Heart right ventricle (tissue), 16 donors: Measurements from ENCODE around the gene KCNK13. TPM values are rescaled to one million over a fixed set of nuclear protein-coding genes. Genes with fewer than 3 reads are reported as not detected.

Experiments
- ATAC-seq, 8 donors: fragments of 200-7000 bp; cut with Tn5 transposase; one replicate each; pipeline ENCODE4 v1.9.1; 2020; ENCODE audit warnings: mild to moderate bottlenecking in 8 of 8, moderate library complexity in 8 of 8, moderate number of reproducible peaks in 1 of 8
- DNase-seq, 2 donors: peaks; one replicate each; pipeline ENCODE4 v3.0.0-alpha.2; 2020
- H3K27ac ChIP-seq, 10 donors: fragments of 200-600 bp; sonication (generic) in 2 of 10; one replicate each; pipeline versions ENCODE4 v1.5.0 to v1.8.0; 2020 to 2022; ENCODE audit warnings: mild to moderate bottlenecking in 3 of 10
- H3K27me3 ChIP-seq, 7 donors: fragments of 200-600 bp; one replicate each; pipeline ENCODE4 v1.8.0; 2021 to 2022; ENCODE audit warnings: mild to moderate bottlenecking in 2 of 7
- H3K36me3 ChIP-seq, 9 donors: fragments of 200-600 bp; sonication (generic) in 1 of 9; one replicate each; pipeline versions ENCODE4 v1.5.0 to v1.8.0; 2020 to 2022; ENCODE audit warnings: mild to moderate bottlenecking in 2 of 9
- H3K4me1 ChIP-seq, 9 donors: fragments of 200-600 bp; sonication (generic) in 1 of 9; one replicate each; pipeline versions ENCODE4 v1.5.0 to v1.8.0; 2020 to 2022; ENCODE audit warnings: mild to moderate bottlenecking in 4 of 9
- H3K4me3 ChIP-seq, 10 donors: fragments of 200-600 bp; sonication (generic) in 2 of 10; one replicate each; pipeline versions ENCODE4 v1.5.0 to v1.8.0; 2020 to 2022; ENCODE audit warnings: mild to moderate bottlenecking in 7 of 10, moderate library complexity in 2 of 10
- H3K9me3 ChIP-seq, 11 donors: fragments of 200-600 bp in 10 of 11; sonication (generic) in 2 of 11; one replicate each; pipeline versions ENCODE4 v1.5.0 to v1.8.0; 2013 to 2022; ENCODE audit warnings: mild to moderate bottlenecking in 2 of 11, control low read depth in 1 of 11, moderate library complexity in 1 of 11
- CTCF ChIP-seq, 9 donors: fragments of 200-600 bp; sonication (generic) in 2 of 9; IDR thresholded peaks; one replicate each; pipeline versions ENCODE4 v1.5.0 to v1.8.0; 2021 to 2022; ENCODE audit warnings: antibody characterized with exemption in 9 of 9, mild to moderate bottlenecking in 5 of 9, moderate library complexity in 1 of 9
- WGBS, 2 donors: extraction: QIAGEN DNeasy Blood & Tissue Kit; methylation state at CpG; one replicate each; pipeline ENCODE4 v1.1.7; 2013; ENCODE audit warnings: inconsistent platforms in 1 of 2; 5-methylcytosine and 5-hydroxymethylcytosine counted together
- intact Hi-C, 10 donors: fragments of 100-400 bp; cut with DNase I; formaldehyde crosslinking; loops; one replicate each; pipeline versions ENCODE4 v1.11.1 to v1.14.2; 2022
- polyA plus RNA-seq, 2 donors: library from polyadenylated mRNA; stranded (reverse); fragments of 200-250 nt; gene quantifications; one replicate each; pipeline ENCODE4 v1.2.3, GENCODE V29; 2013
- total RNA-seq, 10 donors: library from RNA; stranded (reverse); fragmentation: NEBNext Ultra II Directional in 3 of 10; extraction: Animal tissue kit (Norgen Biotek cat#: 25700) in 3 of 10; gene quantifications; one replicate each; pipeline versions ENCODE4 v1.2.1 to v1.2.4, GENCODE V29; 2021 to 2023
- donor health status: Arrhythmogenic right ventricular cardiomyopathy.
- donor health status: ischemic (EF 13 %, LVEDD 7.1; RV severe dilation, severe dysfunction).
- donor health status: healthy with polysubstance abuse.
- donor health status: DM: no; HTN: yes; CAD: no.
- donor health status: DM: no; HTN: no; CAD: no.
- donor health status: ischemic (EF 25% LVEDD 6.9; RV normal size, moderate dysfunction).
- donor health status: ischemic (EF 25% LVEDD 5.7; RV mildly dilated, moderate dysfunction).
- donor health status: healthy.
- donor health status: DM: yes; HTN: yes; CAD: no.
- donor health status: Ischemic cardiomyopathy.
- donor health status: ischemic (EF 35%, LVEDD 5.7; RV mildly dilated, moderate dysfunction).
- donor health status: nonischemic (EF 11% LVEDD 7.7; RV severe dilation, severe dysfunction).
- donor health status: DM: yes; HTN: yes; CAD: no.
- donor health status: PGD.
- donor health status: ischemic (EF 29% LVEDD 5.4; RV normal size, mild dysfunction).
- donor health status: nonischemic (EF 23%, LVEDD 6.1; RV moderate dilation, normal function).

KCNK13 gene
- total and polyA plus RNA-seq, 12 donors: 0.15 to 9.6 (median 1.0) TPM

DNA sequence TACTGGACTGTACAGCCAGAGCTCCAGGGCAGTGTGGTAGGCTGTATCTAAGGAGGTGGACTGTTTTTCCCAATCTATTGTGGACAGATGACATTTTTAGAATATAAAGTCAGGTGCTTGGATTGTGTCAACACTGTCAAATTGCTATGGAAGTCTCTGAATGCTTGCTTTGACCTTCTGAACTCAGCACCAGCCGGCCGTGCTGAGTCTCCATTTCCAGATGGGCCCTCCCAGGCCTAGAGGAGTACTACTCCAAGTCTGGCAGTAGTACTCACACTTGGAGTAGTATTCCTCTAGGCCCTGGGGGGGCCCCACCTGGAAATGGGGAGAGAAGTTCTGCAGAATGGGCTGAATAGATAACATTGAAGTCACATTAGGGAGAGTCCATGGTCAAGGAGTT, 16.2 kb upstream of the KCNK13 start:
- Histone ChIP-seq H3K36me3 (peaks cover 0 to 37% (median 0%) of the 10 kb centered on the region in 9 donors), H3K4me1 (peaks cover 0 to 5% (median 0%) of the 10 kb centered on the region in 9 donors), H3K27me3 (peaks cover 0 to 4% (median 0%) of the 10 kb centered on the region in 7 donors), H3K9me3 (no peaks in the 10 kb centered on the region), H3K4me3 (no peak overlapping the region), H3K27ac (no peak overlapping the region)
- WGBS, 2 donors: 48 to 51% methylated on average over 2 of the region's 2 CpGs
- DNase-seq (no peak), ATAC-seq (no peak)
- intact Hi-C loops: no loop called here
- TF ChIP-seq CTCF (IDR thresholded peaks at IDR 0.05): no peak

DNA sequence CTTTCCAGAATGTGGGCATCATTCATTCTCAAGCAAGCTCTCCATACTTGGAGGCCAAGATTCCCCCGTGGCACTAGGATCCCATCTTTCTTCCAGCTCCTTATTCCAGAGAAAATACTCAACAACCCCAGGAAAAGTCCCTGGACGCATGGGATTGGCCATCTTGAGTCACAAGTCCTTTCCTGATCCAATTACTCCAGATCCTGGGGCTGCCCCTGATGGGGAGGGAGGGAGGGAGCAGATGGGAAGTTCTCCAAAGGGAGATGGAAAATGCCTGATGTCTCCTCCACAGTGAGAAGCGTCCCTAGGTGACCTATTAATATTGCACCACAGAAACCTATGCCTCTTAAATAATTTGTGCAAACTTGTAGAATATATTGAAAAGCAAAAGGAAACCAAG, 12.4 kb upstream of the KCNK13 start:
- ATAC-seq (no peak), DNase-seq (no peak)
- no peaks in the 10 kb centered on the region for H3K9me3 ChIP-seq
- no peak overlapping the region for H3K4me3 ChIP-seq
- no peak for TF ChIP-seq CTCF (IDR thresholded peaks at IDR 0.05)
- 56 to 60% methylated on average over 3 of the region's 3 CpGs for WGBS, 2 donors
- no peak overlapping the region for H3K27ac ChIP-seq
- peaks cover 0 to 29% (median 20%) of the 10 kb centered on the region in 7 donors for H3K27me3 ChIP-seq
- H3K36me3 ChIP-seq: peaks cover 0 to 8% (median 0%) of the 10 kb centered on the region in 9 donors
- peaks cover 0 to 5% (median 0%) of the 10 kb centered on the region in 9 donors for H3K4me1 ChIP-seq
- intact Hi-C loops: no loop called here

- intact Hi-C loops: loop anchor here in 2 of 10 donors (10.0 kb wide), 2 partner anchors 75 to 185 kb away; no protein-coding TSS in a partner anchor
Observed at GRCh38 chr14:90050271-90050670, 11.5 kb upstream of the KCNK13 start.

DNA sequence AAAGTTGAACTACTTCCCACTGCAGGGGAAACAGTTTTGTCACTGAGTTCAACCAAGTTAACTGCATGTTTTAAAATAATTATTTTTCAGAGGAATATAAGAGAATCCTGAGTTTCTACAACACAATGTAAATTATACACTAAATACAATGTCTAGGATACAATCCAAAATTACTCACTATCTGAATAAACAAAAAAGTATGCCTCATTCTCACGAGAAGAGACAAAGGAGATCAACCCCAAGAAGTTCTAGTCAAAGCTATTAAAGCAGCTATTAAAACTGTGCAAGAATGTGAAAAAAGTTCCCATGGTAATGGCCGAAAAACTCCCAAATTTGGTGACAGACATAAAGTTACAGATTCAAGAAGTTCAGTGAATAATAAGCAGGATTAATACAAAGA, 8.8 kb upstream of the KCNK13 start:
- H3K27me3 ChIP-seq: peaks cover 0 to 65% (median 39%) of the 10 kb centered on the region in 7 donors
- no peaks in the 10 kb centered on the region for H3K36me3 ChIP-seq
- H3K4me3 ChIP-seq: no peak overlapping the region
- H3K9me3 ChIP-seq: no peaks in the 10 kb centered on the region
- intact Hi-C loops: loop anchor here in 2 of 10 donors (10.0 kb wide), 2 partner anchors 78 to 182 kb away; no protein-coding TSS in a partner anchor
- ATAC-seq: no peak
- no peak overlapping the region for H3K27ac ChIP-seq
- 75 to 80% methylated on average over 2 of the region's 2 CpGs for WGBS, 2 donors
- no peak for TF ChIP-seq CTCF (IDR thresholded peaks at IDR 0.05)
- no peaks in the 10 kb centered on the region for H3K4me1 ChIP-seq
- DNase-seq: no peak

More at GRCh38 chr14:90050271-90050670, 11.5 kb upstream of the KCNK13 start:
- H3K27ac ChIP-seq: no peak overlapping the region
- peaks cover 0 to 4% (median 0%) of the 10 kb centered on the region in 9 donors for H3K4me1 ChIP-seq
- no peaks in the 10 kb centered on the region for H3K36me3 ChIP-seq
- DNase-seq (no peak), ATAC-seq (no peak)
- TF ChIP-seq CTCF (IDR thresholded peaks at IDR 0.05): no peak
- H3K4me3 ChIP-seq: no peak overlapping the region
- H3K9me3 ChIP-seq: no peaks in the 10 kb centered on the region
- 94 to 100% methylated on average over 4 of the region's 4 CpGs for WGBS, 2 donors
- peaks cover 0 to 37% (median 24%) of the 10 kb centered on the region in 7 donors for H3K27me3 ChIP-seq
